HG03575 (cell line): ENCODE data around the gene TRAPPC4.
"Not testable (repeated sequence)": the region's sequence is repeated elsewhere in the genome, so short reads cannot be mapped to it uniquely, and the experiment has no call there.

Experiments
- ATAC-seq: cut with Tn5 transposase; IDR thresholded peaks from one replicate; pipeline ENCODE4 v1.9.1; 2021; ENCODE audit not compliant: unreplicated experiment, insufficient number of reproducible peaks, low FRiP score; ENCODE audit errors: extremely low read depth

TRAPPC4 gene

DNA sequence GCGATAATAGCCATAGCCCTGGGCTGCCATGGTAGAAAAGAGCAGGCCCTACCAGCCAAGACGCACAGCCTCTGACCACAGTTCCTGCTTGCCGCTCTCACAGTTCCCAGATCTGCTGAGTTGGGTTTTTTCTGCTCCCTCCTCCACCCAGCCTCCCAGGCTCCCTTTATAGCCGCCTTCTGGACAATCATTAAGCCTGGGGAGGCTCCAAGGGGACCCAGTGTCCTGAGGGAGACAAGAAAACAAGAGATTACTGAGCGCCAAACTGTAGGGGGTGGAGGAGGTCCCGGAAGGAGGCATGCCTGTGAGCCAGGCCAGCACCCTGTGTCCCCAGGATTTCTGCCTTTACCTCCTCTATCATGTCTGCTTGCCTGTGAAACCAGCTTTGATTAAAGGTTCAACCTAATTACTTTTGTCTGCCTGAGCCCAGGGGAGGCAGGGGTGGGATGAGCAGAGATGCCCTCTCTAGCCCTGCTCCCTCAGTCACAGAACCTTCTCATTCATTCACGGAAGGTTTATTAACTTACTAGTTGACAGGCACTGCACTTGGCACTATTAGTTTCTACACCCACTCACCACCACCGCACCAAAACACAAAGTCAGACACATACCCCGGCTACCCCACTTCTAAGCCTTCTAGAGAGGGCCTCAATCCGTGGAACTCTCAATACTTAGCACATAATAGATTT, 10.9 kb downstream of the TRAPPC4 start:
- ATAC-seq = no peak

DNA sequence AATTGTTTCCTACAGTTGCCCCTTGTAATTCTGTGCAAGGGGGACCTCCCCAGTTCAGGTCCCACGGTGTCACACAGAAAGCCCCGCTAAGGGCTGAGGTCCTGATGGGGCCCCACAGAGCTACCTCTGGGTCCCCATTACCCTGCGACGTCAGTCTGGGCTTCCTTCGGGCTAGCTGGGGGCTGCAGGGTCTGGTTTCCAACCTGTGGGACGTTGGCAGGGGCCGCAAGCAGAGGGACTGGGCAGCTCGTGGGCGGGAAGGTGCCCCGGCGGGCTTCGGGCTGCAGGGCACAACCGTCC, 11.4 kb downstream of the TRAPPC4 start:
- ATAC-seq = no peak

DNA sequence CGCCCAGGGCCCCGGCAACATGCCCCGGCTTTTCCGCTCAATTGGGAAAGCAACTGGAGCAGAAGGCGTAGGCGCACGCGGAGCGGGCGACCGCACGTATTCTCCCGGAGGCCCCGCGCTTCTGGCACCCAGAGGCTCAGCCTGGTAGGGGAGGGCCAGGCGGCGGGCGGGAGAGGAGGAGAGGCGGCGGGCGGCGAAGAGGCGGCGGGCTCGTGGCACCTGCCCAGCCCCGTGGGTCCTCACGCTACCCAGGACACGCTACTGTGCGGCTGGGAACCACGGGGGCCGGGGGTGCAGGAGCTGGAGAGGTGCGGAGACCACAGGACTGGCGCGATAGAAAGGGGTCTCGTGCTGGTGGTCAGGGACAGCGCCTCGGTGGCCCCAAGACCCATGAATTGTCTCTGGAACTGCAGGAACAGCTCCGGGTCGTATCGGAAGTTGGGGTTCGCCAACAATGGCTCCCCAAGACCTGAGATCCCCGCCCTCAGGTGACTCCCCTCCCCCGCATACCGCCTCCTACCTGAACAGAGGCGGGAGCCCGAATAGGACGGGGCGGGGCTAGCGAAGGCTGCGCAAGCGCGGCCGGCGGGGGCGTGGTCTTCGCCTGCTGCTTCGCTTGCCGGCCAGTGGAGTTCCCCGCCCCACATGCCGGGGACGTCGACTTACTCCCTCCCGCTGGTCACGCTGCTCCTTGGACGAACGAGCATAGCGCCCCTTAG, 11.9 kb downstream of the TRAPPC4 start, which contains the start of gene SLC37A4:
Gene SLC37A4, minus strand, starts transcription at position 549 of the 719 bp plus-strand sequence.
- peak; percentile 50 for ATAC-seq

DNA sequence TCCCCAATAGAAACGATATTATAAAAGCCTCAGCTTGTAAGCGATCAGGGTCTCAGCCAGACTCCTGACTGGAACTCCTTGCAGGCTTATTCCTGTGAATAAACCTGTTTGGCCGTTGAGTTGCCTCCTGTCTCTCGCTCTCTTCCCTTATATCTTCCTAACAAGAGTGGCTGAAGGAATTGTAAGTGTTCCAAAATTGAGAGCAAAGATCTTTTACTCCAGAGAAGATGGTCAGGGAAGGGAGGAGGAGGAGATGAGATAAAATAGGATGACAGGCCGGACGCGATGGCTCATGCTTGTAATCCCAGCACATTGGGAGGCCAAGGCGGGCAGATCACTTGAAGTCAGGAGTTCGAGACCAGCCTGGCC, 13.3 kb downstream of the TRAPPC4 start:
- no peak for ATAC-seq

DNA sequence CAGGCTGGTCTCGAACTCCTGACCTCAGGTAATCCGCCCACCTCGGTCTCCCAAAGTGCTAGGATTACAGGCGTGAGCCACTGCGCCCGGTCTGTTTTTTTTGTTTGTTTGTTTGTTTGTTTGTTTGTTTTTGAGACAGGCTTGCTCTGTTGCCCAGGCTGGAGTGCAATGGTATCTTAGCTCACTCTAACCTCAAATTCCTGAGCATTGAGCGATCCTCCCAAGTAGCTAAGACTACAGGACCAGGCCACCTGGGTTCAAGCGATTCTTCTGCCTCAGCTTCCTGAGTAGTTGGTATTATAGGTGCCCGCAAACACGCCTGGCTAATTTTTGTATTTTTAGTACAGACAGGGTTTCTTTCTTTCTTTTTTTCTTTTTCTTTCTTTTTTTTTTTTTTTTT, 14.9 kb downstream of the TRAPPC4 start:
- not testable (repeated sequence) for ATAC-seq

DNA sequence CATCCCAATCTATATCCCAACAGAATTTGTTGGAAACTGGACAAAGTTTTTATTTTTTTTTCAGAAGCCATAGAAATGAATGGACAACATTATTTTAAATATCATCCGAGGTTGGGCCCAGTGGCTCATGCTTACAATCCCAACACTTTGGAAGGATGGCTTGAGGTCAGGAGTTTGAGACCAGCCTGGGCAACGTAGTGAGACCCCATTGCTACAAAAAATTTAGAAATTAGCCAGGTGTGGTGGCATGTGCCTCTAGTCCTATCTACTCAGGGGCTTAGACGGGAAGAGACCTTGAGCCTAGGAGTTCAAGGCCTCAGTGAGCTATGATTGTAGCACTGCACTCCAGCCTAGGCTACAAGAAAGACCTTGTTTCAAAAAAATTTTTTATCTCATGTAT, 16.2 kb downstream of the TRAPPC4 start:
- ATAC-seq = no peak

DNA sequence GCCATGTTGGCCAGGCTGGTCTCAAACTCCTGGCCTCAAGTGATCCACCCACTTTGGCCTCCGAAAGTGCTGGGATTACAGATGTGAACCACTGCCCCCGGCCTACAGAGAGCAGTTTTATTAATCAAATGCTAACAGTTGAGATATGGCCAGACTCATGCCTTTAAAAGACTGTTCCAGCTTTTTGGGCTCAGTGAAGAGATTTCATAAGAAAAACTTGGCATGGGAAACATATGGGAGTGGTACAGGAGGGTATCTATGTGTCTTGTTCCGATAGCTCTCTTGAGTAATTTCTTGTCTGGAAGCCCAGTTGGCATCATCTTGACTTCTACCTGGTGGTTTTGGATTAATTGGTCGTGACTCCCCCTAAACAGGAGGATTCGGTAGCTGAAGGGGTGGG, 20.3 kb downstream of the TRAPPC4 start:
- no peak for ATAC-seq

DNA sequence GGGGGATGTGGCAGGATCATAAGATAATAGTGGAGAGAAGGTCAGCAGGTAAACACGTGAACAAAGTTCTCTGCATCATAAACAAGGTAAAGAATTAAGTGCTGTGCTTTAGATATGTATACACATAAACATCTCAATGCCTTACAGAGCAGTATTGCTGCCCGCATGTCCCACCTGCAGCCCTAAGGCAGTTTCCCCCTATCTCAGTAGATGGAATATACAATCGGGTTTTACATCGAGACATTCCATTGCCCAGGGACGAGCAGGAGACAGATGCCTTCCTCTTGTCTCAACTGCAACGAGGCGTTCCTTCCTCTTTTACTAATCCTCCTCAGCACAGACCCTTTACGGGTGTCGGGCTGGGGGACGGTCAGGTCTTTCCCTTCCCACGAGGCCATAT, 20.9 kb downstream of the TRAPPC4 start:
- ATAC-seq = not testable (repeated sequence)

DNA sequence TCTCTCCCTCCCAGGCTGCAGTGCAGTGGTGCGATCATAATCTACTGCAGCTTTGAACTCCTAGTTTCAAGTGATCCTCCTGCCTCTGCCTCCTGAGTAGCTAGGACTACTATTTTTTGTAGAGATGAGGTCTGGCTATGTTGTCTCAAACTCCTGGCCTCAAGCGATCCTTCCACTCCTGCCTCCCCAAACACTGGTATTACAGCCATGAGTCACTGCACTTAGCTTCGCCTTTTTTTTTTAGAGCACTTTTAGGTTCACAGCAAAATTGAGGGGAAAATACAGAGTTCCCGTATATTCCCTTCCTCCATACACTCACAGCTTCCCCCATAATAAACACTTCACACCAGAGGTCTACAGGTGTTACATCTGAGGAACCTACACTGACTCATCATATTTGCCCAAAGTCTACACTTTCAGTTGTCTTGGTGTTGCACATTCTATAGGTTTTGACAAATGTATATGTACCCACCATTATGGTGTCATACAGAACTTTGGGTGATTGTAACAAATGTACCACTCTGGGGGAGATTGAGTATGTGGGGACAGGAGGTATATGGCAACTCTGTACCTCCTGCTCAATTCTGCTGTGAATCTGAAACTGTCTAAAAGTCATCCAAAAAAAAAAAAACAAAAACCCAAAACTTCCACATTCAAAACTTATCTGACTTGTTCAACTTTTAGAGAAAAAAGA, 23.4 kb downstream of the TRAPPC4 start:
- ATAC-seq = no peak

DNA sequence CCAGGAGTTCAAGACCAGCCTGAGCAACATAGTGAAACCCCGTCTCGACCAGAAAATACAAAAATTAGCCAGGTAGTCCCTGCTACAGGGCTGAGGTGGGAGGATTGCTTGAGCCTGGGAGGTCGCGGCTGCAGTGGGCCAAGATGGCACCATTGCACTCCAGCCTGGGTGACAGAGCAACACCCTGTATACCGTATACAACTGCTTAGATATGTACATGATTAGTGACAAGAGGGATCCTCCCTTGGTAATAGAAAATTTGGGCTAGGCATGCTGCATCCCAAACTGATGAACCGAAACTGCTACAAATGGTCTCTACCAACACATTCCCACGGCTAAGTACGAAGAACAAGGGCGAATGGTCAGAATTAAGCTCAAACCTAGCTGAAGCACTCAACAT, 24.4 kb downstream of the TRAPPC4 start:
- ATAC-seq = no peak

DNA sequence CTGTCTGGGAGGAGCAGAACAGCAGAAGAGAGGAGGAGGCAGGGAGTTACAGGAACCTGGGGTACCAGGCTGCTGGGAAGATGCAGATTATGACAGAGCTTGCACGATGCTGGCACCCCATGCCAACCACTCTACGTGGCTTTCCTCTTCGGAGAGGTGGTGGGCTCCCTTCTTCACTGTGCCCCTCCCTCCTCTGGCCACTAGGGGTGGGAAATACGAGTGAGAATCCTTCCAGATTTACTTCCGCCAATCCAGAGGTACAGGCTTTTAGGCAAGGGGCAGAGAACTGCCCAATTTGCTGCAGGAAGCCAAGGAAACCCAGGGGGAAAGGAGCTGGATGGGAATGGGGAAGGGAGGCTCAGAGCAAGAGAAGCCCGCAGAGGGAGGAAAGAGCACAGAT, 26.1 kb downstream of the TRAPPC4 start:
- no peak for ATAC-seq

DNA sequence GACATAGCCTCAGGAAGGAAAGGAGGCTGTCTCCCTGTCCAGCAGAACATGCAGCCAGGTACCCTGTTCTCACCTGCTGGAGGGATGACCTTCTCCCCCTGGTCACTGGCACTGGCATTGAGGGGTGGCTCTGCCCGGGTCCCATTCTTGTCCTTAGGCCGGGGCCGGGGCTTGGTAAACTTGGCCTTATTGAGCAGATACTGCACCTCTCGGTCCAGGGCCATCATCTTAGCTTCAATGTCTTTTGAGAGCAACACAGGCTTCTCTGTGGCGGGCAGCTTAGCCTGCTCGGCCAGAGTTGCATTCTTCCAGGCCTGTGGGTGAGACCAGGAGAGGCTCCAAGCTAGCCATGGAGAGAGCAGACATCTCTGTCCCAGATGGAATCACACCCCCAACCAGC, 27.9 kb downstream of the TRAPPC4 start:
- ATAC-seq = no peak

DNA sequence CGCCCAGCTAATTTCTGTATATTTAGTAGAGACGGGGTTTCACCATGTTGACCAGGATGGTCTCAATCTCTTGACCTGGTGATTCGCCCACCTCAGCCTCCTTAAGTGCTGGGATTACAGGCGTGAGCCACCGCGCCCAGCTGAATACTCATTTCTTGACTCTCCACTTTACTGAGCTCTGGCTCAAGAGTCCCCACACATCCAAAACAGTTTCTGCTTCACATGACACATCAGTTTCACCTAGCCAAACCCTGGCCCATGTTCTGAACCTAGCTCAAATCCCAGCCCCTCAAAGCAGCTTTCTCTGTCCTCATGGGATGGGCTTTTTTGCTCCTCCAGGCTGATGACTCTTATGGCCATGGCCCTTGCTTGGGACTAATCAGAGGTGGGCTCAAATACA, 28.6 kb downstream of the TRAPPC4 start:
- ATAC-seq = no peak

DNA sequence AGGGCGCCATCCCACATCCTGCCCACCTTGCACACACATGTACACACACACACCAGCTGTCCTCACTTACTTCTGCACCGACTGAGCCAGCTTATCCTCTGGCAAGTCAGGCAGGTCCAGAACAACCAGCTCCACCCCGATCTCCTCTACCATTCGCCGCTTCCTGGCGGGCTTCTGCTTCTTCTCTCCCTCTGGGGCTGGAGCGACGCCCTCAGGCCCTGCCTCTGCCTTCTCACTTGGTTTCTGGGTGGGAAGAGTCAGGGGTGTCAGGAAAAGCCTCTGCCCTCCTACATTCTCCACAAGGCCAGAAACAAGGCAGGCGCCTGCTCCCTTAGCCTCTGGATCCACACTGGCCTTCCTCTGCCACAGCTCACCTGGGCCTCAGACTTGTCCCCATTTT, 30.1 kb downstream of the TRAPPC4 start:
- ATAC-seq = no peak

DNA sequence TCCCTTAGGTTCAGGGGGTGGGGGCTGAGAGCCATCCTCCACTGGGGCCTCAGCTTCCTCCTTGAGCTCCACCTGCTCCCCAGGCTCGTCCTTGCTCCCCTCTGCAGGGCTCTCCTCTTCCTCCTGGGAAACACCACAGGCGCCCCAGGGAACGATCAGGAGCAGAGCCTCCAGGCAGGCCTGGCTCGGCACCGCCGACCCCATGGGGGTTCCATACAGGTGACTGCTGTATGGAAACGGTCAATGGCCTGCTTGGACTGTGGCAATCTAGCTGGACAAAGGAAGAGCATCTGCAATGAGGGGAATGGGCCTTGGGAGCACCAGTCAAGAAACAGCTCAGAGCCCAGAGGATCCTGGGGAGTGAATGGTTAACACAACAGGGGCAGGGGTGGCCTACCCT, 30.5 kb downstream of the TRAPPC4 start:
- no peak for ATAC-seq

DNA sequence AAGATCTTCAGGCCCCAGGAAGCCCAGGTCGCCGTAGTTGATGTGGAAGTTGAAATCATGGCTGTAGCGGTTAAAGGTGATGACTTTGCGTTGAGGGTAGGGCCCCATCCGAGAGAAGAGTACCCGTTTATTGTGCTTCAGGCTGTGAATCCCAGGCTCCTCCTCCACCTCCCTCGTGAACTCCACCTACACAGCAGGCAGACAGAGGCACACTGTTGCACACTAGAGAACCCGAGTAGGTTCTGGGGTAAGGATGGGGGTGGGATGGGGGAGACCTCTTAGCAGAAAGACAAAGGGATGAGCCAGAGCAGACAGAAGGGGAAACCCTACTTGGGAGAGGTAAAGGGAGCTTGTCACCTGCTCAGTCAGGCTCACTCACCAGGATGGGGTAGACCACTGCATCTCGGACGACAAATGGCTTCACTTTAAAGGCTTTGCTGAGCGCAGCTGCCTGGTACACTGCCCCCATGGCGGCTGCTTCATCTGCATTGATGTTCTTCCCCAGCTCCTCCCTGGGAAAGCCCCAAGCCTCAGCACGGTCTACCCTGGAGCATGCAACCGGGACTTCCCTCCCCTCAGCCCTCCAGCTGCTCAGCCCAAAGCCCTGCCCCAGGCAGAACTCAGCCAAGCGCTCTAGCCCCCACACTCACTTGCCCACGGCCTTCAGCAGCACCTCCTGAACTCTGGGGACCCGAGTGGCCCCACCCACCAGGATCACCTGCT, 33.0 kb downstream of the TRAPPC4 start:
- no peak for ATAC-seq

DNA sequence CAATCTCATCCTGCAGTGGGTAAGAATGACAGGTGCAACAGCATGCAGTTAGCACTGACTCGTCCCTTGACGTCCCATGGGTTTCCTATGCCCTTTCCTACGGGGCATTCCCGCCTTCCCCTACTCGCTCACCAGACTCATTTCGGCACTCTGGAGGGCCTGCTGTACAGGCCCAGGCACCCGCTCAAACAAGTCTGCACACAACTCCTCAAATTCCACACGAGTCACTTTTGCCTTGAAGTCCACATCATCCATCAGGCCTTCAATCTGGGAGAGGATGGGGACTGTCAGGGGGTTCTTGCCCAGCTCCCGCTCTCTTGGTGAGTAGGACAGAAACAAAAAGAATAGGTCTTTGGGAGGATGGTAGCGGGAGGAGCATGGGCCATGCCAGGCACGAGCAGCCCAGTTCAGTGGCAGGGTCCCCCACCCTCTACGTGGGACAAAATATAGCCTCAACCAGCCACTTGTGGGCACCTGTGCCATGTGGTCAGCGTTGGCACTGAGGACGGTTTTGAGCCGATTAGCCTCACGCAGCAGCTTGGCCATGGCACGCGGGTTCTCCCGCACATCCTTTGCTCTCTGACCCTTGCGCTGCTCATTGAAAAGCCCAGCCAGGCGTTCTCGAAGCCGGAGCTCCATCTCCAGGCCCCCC, 33.7 kb downstream of the TRAPPC4 start:
- no peak for ATAC-seq

DNA sequence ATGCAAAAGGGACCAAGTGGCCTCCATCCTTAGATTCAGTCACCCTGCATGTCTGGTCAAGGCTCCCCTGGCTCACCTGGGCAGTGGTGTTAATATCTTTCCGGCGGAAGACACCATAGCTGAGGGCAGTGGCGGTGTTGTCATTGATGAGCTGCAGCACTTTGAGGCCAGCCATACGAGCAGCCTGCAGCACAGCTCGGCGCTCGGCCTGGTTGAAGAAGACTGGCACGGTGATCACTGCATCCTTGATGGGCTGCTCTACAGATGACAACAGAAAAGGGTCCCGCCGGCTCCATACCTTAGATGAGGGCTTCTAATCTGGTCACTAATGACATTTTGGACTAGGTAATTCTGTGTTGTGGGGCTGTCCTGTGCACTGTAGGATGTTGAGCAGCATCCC, 35.9 kb downstream of the TRAPPC4 start:
- ATAC-seq = no peak

DNA sequence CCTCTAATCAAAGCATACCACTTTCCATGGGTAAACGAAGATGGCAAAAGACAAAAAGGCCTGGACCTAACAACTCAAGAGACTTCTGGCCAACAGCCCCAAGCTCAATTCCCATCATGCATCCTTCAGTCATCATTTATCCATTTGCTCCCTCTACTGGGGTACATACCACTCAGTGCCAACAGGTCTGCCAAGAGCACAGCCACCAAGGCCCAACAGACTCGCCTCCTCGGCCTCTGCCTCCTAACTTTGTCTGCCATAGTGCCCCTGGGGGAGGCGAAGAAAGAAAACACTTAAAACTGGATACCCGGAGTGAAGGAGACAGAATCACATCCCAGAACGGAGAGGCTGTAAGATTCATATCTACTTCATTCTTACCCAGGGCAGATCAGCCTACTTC, 37.3 kb downstream of the TRAPPC4 start:
- ATAC-seq = no peak
